Muscle layer of duodenum (tissue), 2 donors: ENCODE results near the gene PRSS37.
"Not testable (repeated sequence)": the region's sequence is repeated elsewhere in the genome, so short reads cannot be mapped to it uniquely, and the experiment has no call there.

ENCODE experiments used
- H3K27ac ChIP-seq: one replicate; pipeline ENCODE4 v1.7.0; 2013; ENCODE audit warnings: mild to moderate bottlenecking, low read length
- H3K27me3 ChIP-seq: one replicate; pipeline ENCODE4 v1.7.0; 2013; ENCODE audit warnings: low read depth, mild to moderate bottlenecking, control low read depth, low read length
- H3K36me3 ChIP-seq, 2 donors: one replicate each; pipeline ENCODE4 v1.7.0; 2013; ENCODE audit warnings: low read length in 2 of 2, control low read depth in 1 of 2, mild to moderate bottlenecking in 1 of 2; ENCODE audit not compliant: insufficient read depth in 2 of 2, control insufficient read depth in 1 of 2
- H3K4me1 ChIP-seq, 2 donors: one replicate each; pipeline ENCODE4 v1.7.0; 2013; ENCODE audit warnings: low read length in 2 of 2, mild to moderate bottlenecking in 2 of 2, control low read depth in 1 of 2, moderate library complexity in 1 of 2; ENCODE audit not compliant: insufficient read depth in 2 of 2, control insufficient read depth in 1 of 2
- H3K4me3 ChIP-seq, 2 donors: one replicate each; pipeline ENCODE4 v1.7.0; 2013; ENCODE audit warnings: low read length in 2 of 2, low read depth in 1 of 2, mild to moderate bottlenecking in 1 of 2
- H3K9me3 ChIP-seq, 2 donors: one replicate each; pipeline ENCODE4 v1.7.0; 2013; ENCODE audit warnings: low read length in 2 of 2, control low read depth in 1 of 2, mild to moderate bottlenecking in 1 of 2; ENCODE audit not compliant: control insufficient read depth in 1 of 2
- donor health status: healthy.

The PRSS37 gene

GRCh38 chr7:141860207-141860606 is 18.9 kb upstream of the PRSS37 start:
- no peaks in the 10 kb centered on the region for H3K4me1 ChIP-seq
- H3K27me3 ChIP-seq, result no peaks in the 10 kb centered on the region
- no peak overlapping the region for H3K4me3 ChIP-seq
- H3K36me3 ChIP-seq, result no peaks in the 10 kb centered on the region
- H3K9me3 ChIP-seq, result peaks cover 0 to 9% of the 10 kb centered on the region in 2 donors
- no peak overlapping the region for H3K27ac ChIP-seq

- no peaks in the 10 kb centered on the region for H3K36me3 ChIP-seq
- H3K27ac ChIP-seq, result no peak overlapping the region
- H3K4me1 ChIP-seq, result no peaks in the 10 kb centered on the region
- no peaks in the 10 kb centered on the region for H3K27me3 ChIP-seq
- H3K4me3 ChIP-seq, result no peak overlapping the region
- H3K9me3 ChIP-seq, result peaks cover 0 to 16% of the 10 kb centered on the region in 2 donors
Observed at GRCh38 chr7:141847996-141848395, 6.7 kb upstream of the PRSS37 start.

- peaks cover 0 to 6% of the 10 kb centered on the region in 2 donors for H3K9me3 ChIP-seq
- no peak overlapping the region for H3K27ac ChIP-seq
- no peaks in the 10 kb centered on the region for H3K27me3 ChIP-seq
- H3K4me3 ChIP-seq, result no peak overlapping the region
- H3K4me1 ChIP-seq, result no peaks in the 10 kb centered on the region
- no peaks in the 10 kb centered on the region for H3K36me3 ChIP-seq
Observed at GRCh38 chr7:141844256-141844655, 3.0 kb upstream of the PRSS37 start.

- no peaks in the 10 kb centered on the region for H3K4me1 ChIP-seq
- H3K9me3 ChIP-seq, result peaks cover 0 to 3% of the 10 kb centered on the region in 2 donors
- no peaks in the 10 kb centered on the region for H3K27me3 ChIP-seq
- H3K36me3 ChIP-seq, result no peaks in the 10 kb centered on the region
- H3K27ac ChIP-seq, result no peak overlapping the region
- no peak overlapping the region for H3K4me3 ChIP-seq
Observed at GRCh38 chr7:141842904-141843303, 1.6 kb upstream of the PRSS37 start.

- H3K9me3 ChIP-seq, result no peaks in the 10 kb centered on the region
- H3K27me3 ChIP-seq, result no peaks in the 10 kb centered on the region
- no peak overlapping the region for H3K27ac ChIP-seq
- H3K36me3 ChIP-seq, result no peaks in the 10 kb centered on the region
- H3K4me1 ChIP-seq, result no peaks in the 10 kb centered on the region
- H3K4me3 ChIP-seq, result no peak overlapping the region
Observed at GRCh38 chr7:141840708-141841107, 577 bp downstream of the PRSS37 start.

- Histone ChIP-seq H3K4me3 (no peak overlapping the region), H3K27ac (no peak overlapping the region), H3K27me3 (no peaks in the 10 kb centered on the region), H3K36me3 (no peaks in the 10 kb centered on the region), H3K9me3 (no peaks in the 10 kb centered on the region), H3K4me1 (no peaks in the 10 kb centered on the region)
Observed at GRCh38 chr7:141839256-141839655, 2.0 kb downstream of the PRSS37 start.

- no peaks in the 10 kb centered on the region for H3K9me3 ChIP-seq
- no peaks in the 10 kb centered on the region for H3K36me3 ChIP-seq
- H3K4me1 ChIP-seq, result no peaks in the 10 kb centered on the region
- no peak overlapping the region for H3K27ac ChIP-seq
- H3K27me3 ChIP-seq, result no peaks in the 10 kb centered on the region
- H3K4me3 ChIP-seq, result no peak overlapping the region
Observed at GRCh38 chr7:141838581-141838980, 2.7 kb downstream of the PRSS37 start.

- Histone ChIP-seq H3K27me3 (no peaks in the 10 kb centered on the region), H3K4me3 (no peak overlapping the region), H3K36me3 (no peaks in the 10 kb centered on the region), H3K4me1 (no peaks in the 10 kb centered on the region), H3K9me3 (no peaks in the 10 kb centered on the region), H3K27ac (no peak overlapping the region)
Observed at GRCh38 chr7:141837683-141838082, 3.6 kb downstream of the PRSS37 start.

- peaks cover 7 to 17% of the 10 kb centered on the region in 2 donors for H3K9me3 ChIP-seq
- not testable (repeated sequence) for H3K4me1 ChIP-seq, H3K27ac ChIP-seq, H3K36me3 ChIP-seq, H3K4me3 ChIP-seq, H3K27me3 ChIP-seq
Observed at GRCh38 chr7:141822432-141822831, 18.9 kb downstream of the PRSS37 start.

GRCh38 chr7:141820067-141820466 is 21.2 kb downstream of the PRSS37 start:
- H3K36me3 ChIP-seq, result peaks cover 0 to 4% of the 10 kb centered on the region in 2 donors
- no peak overlapping the region for H3K4me3 ChIP-seq
- H3K27me3 ChIP-seq, result no peaks in the 10 kb centered on the region
- peaks cover 7 to 23% of the 10 kb centered on the region in 2 donors for H3K9me3 ChIP-seq
- no peak overlapping the region for H3K27ac ChIP-seq
- H3K4me1 ChIP-seq, result no peaks in the 10 kb centered on the region

GRCh38 chr7:141792526-141792925 is 48.8 kb downstream of the PRSS37 start:
- no peaks in the 10 kb centered on the region for H3K27me3 ChIP-seq
- H3K36me3 ChIP-seq, result peaks cover 0 to 4% of the 10 kb centered on the region in 2 donors
- no peaks in the 10 kb centered on the region for H3K9me3 ChIP-seq
- H3K4me3 ChIP-seq, result no peak overlapping the region
- H3K27ac ChIP-seq, result no peak overlapping the region
- H3K4me1 ChIP-seq, result no peaks in the 10 kb centered on the region

GRCh38 chr7:141789917-141790316 is 51.4 kb downstream of the PRSS37 start, which contains the start of gene TAS2R5:
Gene TAS2R5, plus strand, starts transcription at chr7:141790217. Its CDS starts 145 bp downstream, at chr7:141790362.
- no peak within 1 kb of the TSS for H3K27ac ChIP-seq
- no peaks in the 10 kb centered on the region for H3K9me3 ChIP-seq
- no peaks in the 10 kb centered on the region for H3K4me1 ChIP-seq
- no peak within 1 kb of the TSS for H3K4me3 ChIP-seq
- peaks cover 0 to 4% of the 10 kb centered on the region in 2 donors for H3K36me3 ChIP-seq
- no peaks in the 10 kb centered on the region for H3K27me3 ChIP-seq
